Gastrocnemius medialis (tissue), 4 donors: Measurements from ENCODE around the gene SARM1. TPM values are rescaled to one million over a fixed set of nuclear protein-coding genes. Genes with fewer than 3 reads are reported as not detected.

Experiments
- ATAC-seq, 2 donors: fragments of 150-250 bp; one replicate each; pipeline ENCODE4 v1.9.1; 2016
- DNase-seq, 2 donors: peaks; one replicate each; pipeline ENCODE4 v3.0.0-alpha.2; 2019
- H3K27ac ChIP-seq, 4 donors: fragments of 200-600 bp; sonication (generic); 1 replicate in 1 of 4; 2 replicates in 3 of 4; pipeline ENCODE4 v1.5.1; 2016 to 2018; ENCODE audit warnings: mild to moderate bottlenecking in 2 of 4, moderate library complexity in 1 of 4
- H3K27me3 ChIP-seq, 3 donors: fragments of 200-600 bp; sonication (generic) in 2 of 3; 1 replicate in 1 of 3; 2 replicates in 2 of 3; pipeline versions ENCODE4 v1.5.1 to v1.6.0; 2016 to 2019; ENCODE audit warnings: mild to moderate bottlenecking in 1 of 3, moderate library complexity in 1 of 3
- H3K36me3 ChIP-seq, 2 donors: fragments of 200-600 bp; sonication (generic) in 1 of 2; one replicate each; pipeline ENCODE4 v1.5.1; 2017 to 2018
- H3K4me1 ChIP-seq, 2 donors: fragments of 200-600 bp; sonication (generic) in 1 of 2; one replicate each; pipeline ENCODE4 v1.5.1; 2016 to 2017; ENCODE audit warnings: mild to moderate bottlenecking in 2 of 2
- H3K4me3 ChIP-seq, 4 donors: fragments of 200-600 bp; sonication (generic) in 3 of 4; 1 replicate in 1 of 4; 2 replicates in 3 of 4; pipeline ENCODE4 v1.5.1; 2016 to 2019; ENCODE audit warnings: mild to moderate bottlenecking in 2 of 4
- H3K9me3 ChIP-seq, 3 donors: fragments of 200-600 bp; sonication (generic) in 2 of 3; 1 replicate in 1 of 3; 2 replicates in 2 of 3; pipeline ENCODE4 v1.5.1; 2016 to 2019
- CTCF ChIP-seq, 5 experiments: fragments of 450-650 bp in 3 of 5; fragments of 200-600 bp in 2 of 5; sonication (generic) in 2 of 5; IDR thresholded peaks in 4 of 5; conservative IDR thresholded peaks in 1 of 5; 1 replicate in 4 of 5; 2 replicates in 1 of 5; pipeline ENCODE4 v1.5.1; 2016 to 2019; ENCODE audit warnings: antibody characterized with exemption in 5 of 5, mild to moderate bottlenecking in 3 of 5, moderate library complexity in 3 of 5
- POLR2A ChIP-seq, 2 donors: fragments of 450-650 bp; IDR thresholded peaks; one replicate each; pipeline ENCODE4 v1.6.1; 2017; ENCODE audit warnings: antibody characterized with exemption in 2 of 2, mild to moderate bottlenecking in 2 of 2, moderate library complexity in 2 of 2
- in situ Hi-C, 4 donors: fragments of 200-750 bp; cut with MboI; loops; one replicate each; pipeline versions ENCODE4 v1.15.0 to v1.8.0; 2017; ENCODE audit warnings: low sequenced_read_pairs in 4 of 4
- intact Hi-C: fragments of 100-400 bp; cut with DNase I; formaldehyde crosslinking; loops from one replicate; pipeline ENCODE4 v1.15.1; 2023; ENCODE audit warnings: low total_unique reads
- total RNA-seq, 4 donors: library from RNA; depleted of rRNA; stranded (reverse); fragments of >200 nt; gene quantifications; one replicate each; pipeline versions ENCODE4 v1.1.0 to v1.2.3, GENCODE V29; 2016

Gene SARM1
- total RNA-seq, 4 donors from 2014 or later = 0.78 to 1.9 (median 1.7) TPM

GRCh38 chr17:28342313-28342712, 29.2 kb upstream of the SARM1 start:
- peaks cover 0 to 72% of the 10 kb centered on the region in 2 donors for H3K36me3 ChIP-seq
- in situ Hi-C loops = loop anchor here in 2 of 4 donors (25.0 kb wide), 1 partner anchor 620 kb away; the partner anchor contains the start of gene PHF12 (in 2 of the 2)

GRCh38 chr17:28343491-28343932, 28.0 kb upstream of the SARM1 start:
- in situ Hi-C loops (loop anchor here in 2 of 4 donors (25.0 kb wide), 1 partner anchor 619 kb away; the partner anchor contains the start of gene PHF12 (in 2 of the 2)), intact Hi-C loops (no loop called here)
- peak; percentile 54 to 65 for ATAC-seq
- peaks cover 0 to 7% of the 10 kb centered on the region in 2 donors for H3K4me1 ChIP-seq
- H3K27ac ChIP-seq = peak overlapping the region in 1 of 4 donors; percentile 39
- H3K4me3 ChIP-seq = no peak overlapping the region
- H3K9me3 ChIP-seq = no peaks in the 10 kb centered on the region
- no peak for TF ChIP-seq CTCF (IDR thresholded peaks at IDR 0.05 in 4 of 5, conservative IDR thresholded peaks at IDR 0.05 in 1 of 5)
- no peak for TF ChIP-seq POLR2A (IDR thresholded peaks at IDR 0.05)
- H3K27me3 ChIP-seq = no peaks in the 10 kb centered on the region
- H3K36me3 ChIP-seq = peaks cover 0 to 84% of the 10 kb centered on the region in 2 donors
- DNase-seq = peak in 1 of 2 donors; percentile 40

More at GRCh38 chr17:28342313-28342712, 29.2 kb upstream of the SARM1 start:
- no peak overlapping the region for H3K27ac ChIP-seq
- no peak for ATAC-seq
- peaks cover 10 to 17% of the 10 kb centered on the region in 2 donors for H3K4me1 ChIP-seq
- TF ChIP-seq POLR2A (IDR thresholded peaks at IDR 0.05) = no peak
- TF ChIP-seq CTCF (IDR thresholded peaks at IDR 0.05 in 4 of 5, conservative IDR thresholded peaks at IDR 0.05 in 1 of 5) = no peak
- intact Hi-C loops = no loop called here
- H3K9me3 ChIP-seq = no peaks in the 10 kb centered on the region
- no peak for DNase-seq
- no peak overlapping the region for H3K4me3 ChIP-seq
- no peaks in the 10 kb centered on the region for H3K27me3 ChIP-seq

GRCh38 chr17:28344011-28344410, 27.5 kb upstream of the SARM1 start:
- Histone ChIP-seq H3K4me1 (peaks cover 0 to 6% of the 10 kb centered on the region in 2 donors), H3K9me3 (no peaks in the 10 kb centered on the region), H3K4me3 (no peak overlapping the region), H3K27ac (peak overlapping the region in 2 of 4 donors; percentile 33 to 39), H3K27me3 (no peaks in the 10 kb centered on the region), H3K36me3 (peaks cover 0 to 89% of the 10 kb centered on the region in 2 donors)
- DNase-seq (no peak), ATAC-seq (no peak)
- in situ Hi-C loops = loop anchor here in 2 of 4 donors (25.0 kb wide), 1 partner anchor 618 kb away; the partner anchor contains the start of gene PHF12 (in 2 of the 2)
- TF ChIP-seq CTCF (IDR thresholded peaks at IDR 0.05 in 4 of 5, conservative IDR thresholded peaks at IDR 0.05 in 1 of 5) (no peak), POLR2A (IDR thresholded peaks at IDR 0.05) (no peak)
- intact Hi-C loops = no loop called here

- Histone ChIP-seq H3K27ac (peak overlapping the region in 1 of 4 donors; percentile 39), H3K27me3 (no peaks in the 10 kb centered on the region), H3K36me3 (peaks cover 0 to 93% of the 10 kb centered on the region in 2 donors), H3K9me3 (no peaks in the 10 kb centered on the region), H3K4me1 (peaks cover 0 to 6% of the 10 kb centered on the region in 2 donors), H3K4me3 (no peak overlapping the region)
- intact Hi-C loops = no loop called here
- in situ Hi-C loops = loop anchor here in 2 of 4 donors (25.0 kb wide), 1 partner anchor 618 kb away; the partner anchor contains the start of gene PHF12 (in 2 of the 2)
- TF ChIP-seq CTCF (IDR thresholded peaks at IDR 0.05 in 4 of 5, conservative IDR thresholded peaks at IDR 0.05 in 1 of 5) (no peak), POLR2A (IDR thresholded peaks at IDR 0.05) (no peak)
- ATAC-seq = no peak
- no peak for DNase-seq
These were observed 27.0 kb upstream of the SARM1 start for GRCh38 chr17:28344435-28344901.
